Renal pelvis (tissue), 4 donors: ENCODE data around the gene PLA2G4C. TPM values are rescaled to one million over a fixed set of nuclear protein-coding genes. Genes with fewer than 3 reads are reported as not detected.
"Not testable (repeated sequence)": the region's sequence is repeated elsewhere in the genome, so short reads cannot be mapped to it uniquely, and the experiment has no call there.

Experiments used
- DNase-seq: peaks from one replicate; pipeline ENCODE4 v3.0.0-alpha.2; 2013
- polyA plus RNA-seq, 3 donors: library from polyadenylated mRNA; unstranded; fragments of 120-200 nt; gene quantifications; one replicate each; pipeline ENCODE4 v1.2.1, GENCODE V29; 2013; ENCODE audit not compliant: insufficient read length in 3 of 3

The PLA2G4C gene
- polyA plus RNA-seq, 3 donors: 5.7 to 12.5 (median 9.9) TPM

DNA sequence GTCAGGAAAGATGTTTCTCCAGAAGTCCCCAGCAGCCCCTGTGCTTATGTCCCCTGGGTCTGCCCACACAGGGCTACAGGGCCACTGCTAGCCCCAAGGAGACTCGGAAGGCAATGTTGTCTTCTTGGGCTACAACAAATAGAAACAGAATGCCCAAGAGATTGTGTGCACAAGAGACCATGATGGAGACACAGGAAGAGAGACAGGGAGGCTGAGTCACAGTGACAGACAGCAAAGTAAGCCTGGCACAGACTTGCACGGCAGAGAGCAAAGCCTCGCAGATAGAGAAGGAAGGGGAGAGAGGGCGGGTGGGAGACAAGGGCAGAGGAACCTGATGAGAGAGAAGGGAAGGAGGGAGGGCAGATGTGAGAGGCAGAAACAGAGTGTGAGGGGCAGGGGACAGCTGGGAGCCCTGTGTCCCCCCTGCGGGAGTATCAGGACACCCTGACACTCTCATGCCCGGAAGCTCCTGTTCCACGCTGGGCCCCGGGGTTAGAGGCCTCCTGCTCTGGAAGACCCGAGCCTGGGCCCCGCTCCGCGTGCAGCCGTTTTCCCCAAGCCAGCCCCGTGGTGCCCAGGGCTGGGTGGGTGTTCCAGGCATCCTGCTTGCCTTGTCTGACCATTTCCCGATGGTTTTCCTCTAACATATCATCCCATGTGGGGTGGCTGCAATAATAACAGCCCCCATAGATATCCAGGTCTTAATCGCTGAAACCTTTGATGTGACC lies 2.7 kb upstream of the PLA2G4C start:
- no peak for DNase-seq

DNA sequence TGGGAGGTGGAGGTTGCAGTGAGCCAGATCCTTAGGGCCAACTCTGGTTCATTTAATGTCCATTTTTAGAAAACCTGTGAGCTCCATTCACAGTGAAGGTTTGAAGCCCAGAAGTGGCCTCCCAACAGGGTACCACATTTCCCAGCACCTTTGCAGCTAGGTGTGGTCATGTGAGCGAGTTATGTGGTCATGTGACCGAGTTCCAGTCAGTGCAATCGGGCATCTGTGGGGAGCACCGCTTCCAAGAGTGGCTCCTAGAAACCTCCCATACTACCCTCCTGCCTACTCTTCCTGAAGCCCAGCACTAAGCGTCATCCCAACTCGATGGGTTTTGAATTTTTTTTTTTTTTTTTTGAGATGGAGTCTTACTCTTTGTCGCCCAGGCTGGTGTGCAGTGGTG lies 663 bp upstream of the PLA2G4C start:
- DNase-seq: no peak

DNA sequence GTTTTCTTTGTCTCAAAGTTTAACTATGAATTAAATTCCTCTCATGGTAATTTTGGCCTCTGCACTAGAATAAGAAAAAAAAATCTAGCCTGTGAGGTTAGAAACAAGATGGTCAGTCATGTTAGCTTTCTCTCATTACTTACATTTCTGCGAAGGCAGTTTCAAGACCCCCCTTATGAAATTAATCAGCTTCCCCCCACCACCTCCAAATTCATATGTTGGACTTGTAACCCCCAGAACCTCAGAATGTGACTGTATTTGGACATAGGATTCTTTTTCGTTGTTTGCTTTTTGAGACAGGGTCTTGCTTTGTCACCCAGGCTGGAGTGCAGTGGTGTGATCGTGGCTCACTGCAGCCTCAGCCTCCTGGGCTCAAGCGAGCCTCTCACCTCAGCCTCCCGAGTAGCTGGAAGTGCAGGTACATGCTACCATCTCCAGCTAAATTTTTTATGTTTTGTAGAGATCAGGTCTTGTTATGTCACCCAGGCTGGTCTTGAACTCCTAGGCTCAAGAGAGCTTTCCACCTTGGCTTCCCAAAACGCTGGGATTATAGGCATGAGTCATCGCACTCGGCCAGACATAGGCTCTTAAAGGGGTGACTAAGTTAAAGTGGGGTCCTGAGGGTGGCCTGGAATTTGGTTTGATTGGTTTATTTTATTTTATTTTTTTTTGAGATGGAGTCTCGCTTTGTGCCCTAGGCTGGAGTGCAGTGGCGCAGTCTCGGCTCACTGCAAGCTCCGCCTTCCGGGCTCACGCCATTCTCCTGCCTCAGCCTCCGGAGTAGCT lies 1.4 kb downstream of the PLA2G4C start:
- DNase-seq: no peak

DNA sequence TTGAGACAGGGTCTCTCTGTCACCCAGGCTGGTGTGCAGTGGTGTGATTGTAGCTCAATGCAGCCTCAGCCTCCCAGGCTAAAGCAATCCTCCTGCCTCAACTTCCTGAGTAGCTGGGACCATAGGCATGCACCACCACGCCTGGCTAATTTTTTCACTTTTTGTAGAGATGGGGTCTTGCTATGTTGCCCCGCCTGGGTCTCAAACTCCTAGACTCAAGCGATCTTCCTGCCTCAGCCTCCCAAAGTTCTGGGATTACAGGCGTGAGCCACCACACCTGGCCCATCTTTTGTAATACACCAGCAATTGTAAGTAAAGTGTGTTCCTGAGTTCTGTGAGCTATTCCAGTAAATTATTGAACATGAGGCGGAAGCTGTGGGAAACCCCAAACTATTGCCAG lies 6.7 kb downstream of the PLA2G4C start:
- no peak for DNase-seq

DNA sequence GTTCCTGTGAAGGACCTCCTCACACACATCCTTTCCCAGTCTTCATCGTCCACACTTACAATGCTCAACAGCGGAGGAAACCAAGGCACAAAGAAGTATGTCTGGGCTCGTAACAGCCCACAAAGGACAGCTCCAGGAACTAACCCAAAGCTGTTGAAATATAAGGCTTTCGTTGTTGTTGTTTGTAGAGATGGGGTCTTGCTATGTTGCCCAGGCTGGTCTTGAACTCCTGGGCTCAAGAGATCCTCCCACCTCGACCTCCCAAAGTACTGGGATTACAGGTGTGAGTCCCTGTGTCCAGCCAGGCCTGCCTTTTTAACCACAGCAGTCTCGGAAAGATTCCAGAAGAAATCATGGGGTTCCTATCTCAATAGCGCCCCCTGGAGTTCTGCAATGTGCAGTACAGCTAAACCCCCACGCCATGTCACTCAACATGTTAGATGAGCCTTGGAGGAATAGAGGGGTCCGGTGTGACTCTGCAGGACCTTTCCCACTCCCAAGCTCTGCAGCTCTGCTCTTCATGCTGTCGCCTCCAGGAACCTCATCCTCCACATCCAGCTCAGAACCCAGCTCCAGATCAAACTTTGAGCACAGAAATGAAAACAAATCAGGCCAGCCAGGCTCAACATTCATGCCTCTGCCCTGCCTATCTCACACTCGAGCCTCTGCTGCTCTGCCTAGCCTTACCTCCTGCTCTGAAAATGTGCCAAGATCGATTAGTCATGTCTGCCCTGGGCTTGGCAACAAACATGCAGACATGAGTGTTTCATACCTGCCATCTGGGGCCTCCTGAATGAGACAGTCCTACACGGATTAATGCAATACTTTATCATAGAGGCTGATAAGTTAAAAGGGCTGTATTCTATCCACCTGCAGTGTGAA lies 7.5 kb downstream of the PLA2G4C start:
- DNase-seq: no peak

DNA sequence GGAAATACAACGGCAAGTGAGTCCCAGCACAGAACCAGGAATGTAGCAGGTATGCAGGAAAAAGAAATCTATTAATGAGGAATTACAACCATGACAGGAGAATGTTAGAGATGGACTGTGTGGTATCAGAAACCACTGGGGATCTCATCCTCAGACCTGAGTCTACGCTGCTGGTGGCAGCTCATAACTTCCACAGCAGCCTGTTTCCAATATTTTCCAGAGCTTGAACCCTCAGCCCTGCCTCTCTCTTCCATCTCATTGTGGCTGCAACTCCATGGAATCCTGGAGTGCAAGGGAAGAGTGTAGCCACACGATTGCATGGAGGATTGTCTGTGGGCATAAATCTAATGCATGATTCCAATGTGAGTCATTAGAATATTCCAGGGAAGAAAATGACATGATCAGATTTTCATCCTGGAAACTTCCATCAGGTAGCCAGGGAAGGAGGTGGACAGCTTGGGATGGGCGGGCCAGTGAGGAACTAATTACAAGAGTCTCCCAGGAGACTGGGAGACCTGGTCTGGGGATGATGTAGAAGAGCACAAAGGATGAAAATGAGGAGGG lies 14.9 kb downstream of the PLA2G4C start:
- DNase-seq: no peak

DNA sequence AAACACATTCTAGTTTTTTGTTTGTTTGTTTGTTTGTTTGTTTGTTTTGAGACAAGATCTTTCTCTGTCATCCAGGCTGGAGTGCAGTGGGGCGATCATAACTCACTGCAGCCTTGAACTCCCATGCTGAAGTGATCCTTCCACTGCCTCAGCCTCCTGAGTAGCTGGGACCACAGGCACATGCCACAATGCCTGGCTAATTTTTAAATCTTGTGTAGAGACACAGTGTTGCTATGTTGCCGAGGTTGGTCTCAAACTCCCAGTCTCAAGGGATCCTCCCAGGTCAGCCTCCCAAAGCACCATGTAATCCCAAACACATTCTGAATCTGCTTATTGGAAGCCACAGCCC lies 15.8 kb downstream of the PLA2G4C start:
- DNase-seq: no peak

DNA sequence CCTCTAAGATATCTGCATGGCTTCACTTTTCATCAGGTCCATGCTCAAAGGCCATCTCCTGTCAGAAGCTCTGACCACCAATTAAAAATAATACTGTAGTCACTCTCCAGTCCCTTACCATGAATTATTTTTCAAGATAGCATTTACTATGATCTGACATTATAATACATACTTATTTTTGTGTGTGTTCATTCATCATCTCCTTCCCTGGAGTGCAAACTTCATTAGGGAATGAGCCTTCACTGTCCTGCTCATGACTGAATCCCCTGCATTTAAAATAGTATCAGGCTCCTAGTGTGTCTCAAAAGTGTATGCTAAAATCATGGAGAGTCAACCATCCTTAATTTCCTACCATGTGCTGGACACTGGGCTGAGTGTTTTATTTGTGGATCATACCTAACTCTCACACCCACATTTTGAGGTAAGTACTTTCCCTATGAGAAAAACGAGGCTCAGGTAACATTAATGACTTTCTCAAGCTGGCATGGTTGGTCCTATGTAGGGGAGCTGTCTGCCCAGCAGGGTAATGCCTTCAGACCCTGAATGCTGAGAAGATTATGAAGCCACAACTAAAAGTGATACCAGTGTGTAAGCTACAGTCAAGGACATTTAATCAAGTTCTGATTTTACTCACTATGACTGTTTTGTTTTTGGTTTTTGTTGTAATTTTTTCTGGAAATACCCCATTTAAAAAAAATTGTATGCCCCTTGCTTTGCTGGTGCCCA lies 16.3 kb downstream of the PLA2G4C start:
- no peak for DNase-seq

DNA sequence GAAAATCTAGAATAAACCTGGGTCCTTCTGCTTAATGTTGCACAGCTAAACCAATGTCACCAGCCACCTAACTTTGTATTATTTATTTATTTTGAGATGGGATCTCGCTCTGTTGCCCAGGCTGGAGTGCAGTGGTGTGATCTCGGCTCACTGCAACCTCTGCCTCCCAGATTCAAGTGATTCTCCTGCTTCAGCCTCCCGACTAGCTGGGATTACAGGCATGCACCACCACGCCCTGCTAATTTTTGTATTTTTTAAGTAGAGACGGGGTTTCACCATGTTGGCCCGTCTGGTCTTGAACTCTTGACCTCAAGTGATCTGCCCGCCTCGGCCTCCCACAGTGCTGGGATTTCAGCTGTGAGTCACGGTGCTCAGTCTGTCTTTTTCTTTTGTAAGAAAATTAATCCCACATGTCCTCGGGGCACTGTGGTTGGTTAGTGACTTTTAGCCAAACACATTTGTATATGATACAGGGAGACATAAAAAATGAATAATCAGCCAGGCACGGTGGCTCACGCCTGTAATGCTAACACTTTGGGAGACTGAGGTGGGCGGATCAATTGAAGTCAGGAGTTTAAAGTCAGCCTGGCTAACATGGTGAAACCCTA lies 19.4 kb downstream of the PLA2G4C start:
- not testable (repeated sequence) for DNase-seq

DNA sequence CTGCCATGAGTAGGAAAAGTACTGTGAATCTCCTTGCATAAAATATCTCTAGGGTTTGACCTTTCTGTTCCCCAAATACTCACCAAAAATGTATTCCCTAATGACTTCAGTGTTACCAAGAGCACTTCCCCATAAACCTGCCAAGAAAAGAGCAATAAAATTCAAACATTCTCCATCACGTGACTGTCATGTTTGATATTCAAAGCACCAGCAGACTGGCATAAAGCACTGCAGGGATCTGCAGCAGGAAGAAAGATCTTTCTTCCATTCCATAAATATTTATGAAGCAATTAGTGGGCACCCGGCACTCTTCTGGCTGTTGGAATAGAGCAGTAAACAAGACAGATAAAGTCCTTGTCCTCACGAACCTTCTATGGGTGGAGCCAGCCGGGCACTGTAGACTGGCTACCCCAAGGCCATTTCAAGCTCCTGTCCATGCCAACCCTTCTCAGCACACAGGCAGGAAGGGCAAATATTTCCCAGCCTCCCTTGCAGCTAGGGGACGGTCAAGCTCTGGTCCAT lies 20.3 kb downstream of the PLA2G4C start:
- DNase-seq: no peak

DNA sequence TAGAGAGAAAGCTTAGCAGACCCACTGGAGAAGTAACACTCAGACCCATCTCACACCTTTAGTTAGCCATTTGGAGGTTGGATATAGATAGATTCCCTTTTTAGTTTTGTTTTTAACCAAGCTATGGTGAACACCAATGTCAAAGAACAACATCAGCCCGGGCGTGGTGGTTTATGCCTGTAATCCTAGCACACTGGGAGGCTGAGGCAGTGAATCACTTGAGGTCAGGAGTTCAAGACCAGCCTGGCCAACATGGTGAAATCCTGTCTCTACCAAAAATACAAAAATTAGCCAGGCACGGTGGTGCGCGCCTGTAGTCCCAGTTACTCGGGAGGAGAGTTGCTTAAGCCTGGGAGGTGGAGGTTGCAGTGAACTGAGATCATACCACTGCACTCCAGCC lies 21.6 kb downstream of the PLA2G4C start:
- DNase-seq: not testable (repeated sequence)

DNA sequence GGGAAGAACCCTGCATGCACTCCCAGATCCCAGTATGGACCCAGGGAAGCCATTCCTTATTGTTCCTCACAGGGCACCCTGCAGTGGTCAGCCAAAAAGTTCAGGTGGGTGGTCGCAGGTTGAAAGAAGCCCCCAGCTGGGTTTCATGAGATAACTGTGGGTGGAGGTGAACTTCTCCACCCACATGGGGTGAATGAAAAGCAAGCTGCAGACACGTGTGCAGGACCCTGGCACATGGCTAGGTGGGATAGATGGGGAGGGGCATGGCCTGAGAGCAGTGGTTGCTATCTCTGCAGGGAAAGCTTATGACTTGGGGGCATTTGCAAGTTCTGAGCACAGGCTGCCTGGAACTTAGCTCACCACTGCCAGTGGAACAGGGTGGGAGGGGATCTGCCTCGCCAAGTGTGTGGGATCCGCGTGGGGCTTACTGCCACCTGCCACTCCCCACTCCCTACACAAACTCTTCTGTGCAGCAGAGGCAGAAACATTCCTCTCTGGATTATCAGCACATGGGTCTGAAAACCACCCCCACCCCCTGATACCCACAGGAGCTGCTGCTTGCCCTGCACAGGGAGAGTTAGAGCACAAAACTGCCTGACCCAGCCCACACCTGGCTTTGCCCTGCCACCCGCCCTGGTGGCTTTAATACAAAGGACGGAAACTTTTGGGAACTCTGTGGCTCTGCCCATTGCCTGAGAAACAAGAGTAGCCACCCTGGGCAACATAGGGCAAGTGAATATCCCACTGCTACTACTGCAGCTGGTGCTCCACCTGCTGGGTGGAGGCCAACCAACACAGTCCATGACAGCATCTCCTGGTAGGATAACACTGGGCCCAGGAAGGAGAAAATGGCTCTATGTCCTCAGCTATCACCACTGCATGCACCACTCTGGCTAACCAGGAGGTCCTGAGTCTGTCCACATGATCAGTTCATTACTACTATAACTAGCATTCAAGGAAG lies 24.4 kb downstream of the PLA2G4C start:
- DNase-seq: no peak

DNA sequence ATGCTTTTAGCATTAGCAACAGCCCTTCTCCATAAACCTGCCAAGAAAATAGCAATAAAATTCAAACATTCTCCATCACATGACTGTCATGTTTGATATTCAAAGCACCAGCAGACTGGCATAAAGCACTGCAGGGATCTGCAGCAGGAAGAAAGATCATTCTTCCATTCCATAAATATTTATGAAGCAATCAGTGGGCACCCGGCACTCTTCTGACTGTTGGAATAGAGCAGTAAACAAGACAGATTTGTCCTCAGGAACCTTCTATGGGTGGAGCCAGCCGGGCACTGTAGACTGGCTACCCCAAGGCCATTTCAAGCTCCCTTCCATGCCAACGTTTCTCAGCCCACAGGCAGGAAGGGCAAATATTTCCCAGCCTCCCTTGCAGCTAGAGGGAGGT lies 25.5 kb downstream of the PLA2G4C start:
- DNase-seq: no peak

DNA sequence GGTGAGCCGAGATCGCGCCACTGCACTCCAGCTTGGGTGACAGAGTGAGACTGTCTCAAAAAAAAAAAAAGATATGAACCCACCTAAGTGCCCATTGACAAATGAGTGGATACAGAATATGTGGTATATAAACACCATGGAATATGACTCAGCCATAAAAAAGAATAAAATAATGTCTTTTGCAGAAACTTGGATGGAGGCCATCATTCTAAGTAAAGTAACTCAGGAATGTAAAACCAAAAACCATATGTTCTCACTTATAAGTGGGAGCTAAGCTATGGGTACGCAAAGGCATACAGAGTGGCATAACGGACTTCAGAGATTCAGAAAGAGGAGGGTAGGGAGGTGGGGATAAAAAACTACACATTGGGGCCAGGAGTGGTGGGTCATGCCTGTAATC lies 29.5 kb downstream of the PLA2G4C start:
- no peak for DNase-seq

DNA sequence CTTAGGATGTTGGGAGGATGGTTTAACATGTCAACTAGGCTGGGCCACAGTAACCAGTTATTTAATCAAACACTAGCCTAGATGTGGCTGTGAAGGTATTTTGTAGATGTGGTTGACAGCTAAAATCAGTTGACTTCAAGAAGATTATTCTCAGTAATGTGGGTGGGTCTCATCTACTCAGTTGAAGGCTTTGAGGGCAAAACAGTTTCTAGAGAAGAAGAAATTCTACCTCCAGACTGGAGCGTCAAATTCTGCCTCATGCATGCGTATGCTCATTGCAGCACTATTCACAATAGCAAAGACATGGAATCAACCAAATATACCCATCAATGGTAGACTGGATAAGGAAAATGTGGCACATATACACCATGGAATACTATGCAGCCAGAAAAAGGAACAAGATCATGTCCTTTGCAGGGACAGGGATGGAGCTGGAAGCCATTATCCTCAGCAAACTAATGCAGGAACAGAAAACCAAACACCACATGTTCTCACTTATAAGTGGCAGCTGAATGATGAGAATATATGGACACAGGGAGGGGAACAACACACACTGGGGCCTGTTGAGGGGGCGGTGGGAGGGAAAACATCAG lies 40.3 kb downstream of the PLA2G4C start:
- DNase-seq: not testable (repeated sequence)

DNA sequence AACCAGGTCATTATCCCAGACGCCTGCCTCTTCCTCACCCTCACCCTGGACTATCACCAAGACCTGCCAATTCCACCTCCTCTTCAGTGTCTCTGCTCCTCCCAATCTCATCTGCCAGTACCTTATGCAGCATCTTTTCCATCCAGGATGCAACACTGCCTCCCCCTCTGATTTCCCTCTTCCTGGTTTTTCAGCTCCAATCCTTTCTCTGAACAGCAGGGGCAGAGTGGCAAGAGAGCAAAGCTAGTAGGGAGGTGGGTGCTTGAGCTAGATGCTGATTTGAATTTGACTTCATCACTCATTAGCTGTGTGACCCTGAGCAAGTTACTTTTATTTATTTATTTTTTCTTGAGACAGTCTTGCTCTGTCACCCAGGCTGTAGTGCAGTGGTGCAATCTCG lies 41.2 kb downstream of the PLA2G4C start:
- no peak for DNase-seq

DNA sequence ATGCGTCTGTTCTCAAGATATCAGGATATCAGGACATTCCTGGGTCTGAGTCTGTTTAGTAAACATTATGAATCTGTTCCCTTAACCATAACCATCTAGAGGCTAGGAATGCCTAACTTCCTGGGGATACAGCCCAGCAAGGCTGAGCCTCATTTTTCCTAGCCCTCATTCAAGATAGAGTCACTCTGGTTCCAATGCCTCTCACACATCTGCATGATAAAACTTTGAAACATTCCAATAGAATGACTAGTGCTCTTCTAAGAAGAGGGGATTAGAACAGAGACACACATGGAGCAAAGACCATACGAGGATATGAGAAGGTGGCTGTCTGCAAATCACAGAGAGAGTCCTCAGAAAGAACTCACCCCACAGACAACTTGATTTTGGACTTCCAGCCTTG lies 46.1 kb downstream of the PLA2G4C start:
- DNase-seq: no peak

DNA sequence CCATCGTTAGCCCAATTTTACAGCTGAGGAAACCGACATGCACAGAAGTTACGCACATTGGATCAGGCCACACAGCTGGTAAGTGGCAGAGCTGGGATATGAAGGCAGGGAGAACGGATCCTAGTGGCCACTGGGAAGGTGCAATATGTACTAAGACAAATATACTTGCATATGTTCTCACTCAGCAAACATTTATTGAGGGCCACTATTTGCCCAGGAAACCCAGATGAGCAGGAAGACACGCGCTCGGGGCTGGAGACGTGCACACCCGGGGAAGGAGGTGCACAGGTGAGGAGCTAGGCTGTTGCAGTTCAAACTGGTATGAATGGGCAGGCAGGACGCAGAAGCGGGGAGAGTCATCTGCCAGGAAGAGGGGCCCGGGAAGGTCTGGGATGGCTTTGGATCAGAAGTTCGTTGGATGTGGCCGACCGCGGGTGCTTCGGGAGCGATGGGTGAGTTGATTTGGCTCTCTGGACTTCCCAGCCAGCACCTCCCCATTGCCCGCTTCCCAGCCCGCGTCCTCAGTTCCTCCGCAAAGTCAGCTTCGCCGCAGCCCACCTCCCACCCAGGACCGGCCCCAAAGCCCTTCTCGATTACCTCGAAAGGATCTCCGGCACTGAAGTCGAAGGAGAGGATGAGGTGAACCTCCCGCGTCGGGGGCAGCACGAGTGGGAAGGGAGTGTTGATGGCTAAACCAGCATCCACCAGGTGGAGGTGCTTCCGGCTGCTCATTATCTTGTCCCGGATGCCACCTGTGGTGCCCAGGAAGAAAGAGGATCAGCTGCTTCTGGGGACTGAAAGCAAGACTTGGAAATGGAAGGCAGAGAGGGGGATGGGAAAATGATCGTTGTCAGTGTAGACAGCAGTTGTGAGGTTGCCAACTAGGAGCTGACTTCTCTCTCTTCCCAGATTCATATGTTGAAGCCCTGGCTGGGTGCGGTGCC lies 48.9 kb downstream of the PLA2G4C start:
- DNase-seq: no peak
